H1 (cell line): ENCODE data around the gene PLPP4. TPM values are rescaled to one million over a fixed set of nuclear protein-coding genes. Genes with fewer than 3 reads are reported as not detected.

Source experiments
- CTCF ChIA-PET: fragments of 300-600 bp; sonication (Branson Sonifier 250); formaldehyde crosslinking; loops from one replicate; lab custom pipeline; 2021; ENCODE audit not compliant: partially characterized antibody; lab: Charles Lee
- POLR2A ChIA-PET: fragments of 300-600 bp; sonication (Branson Sonifier 250); formaldehyde crosslinking; loops from one replicate; lab custom pipeline; 2021; ENCODE audit warnings: inconsistent platforms; ENCODE audit not compliant: partially characterized antibody; lab: Charles Lee
- DNase-seq, 2 experiments: peaks; one replicate each; pipeline versions ENCODE4 v3.0.0 to v3.0.0-alpha.2; 2010 to 2022; ENCODE audit warnings: low spot score in 2 of 2, low read depth in 1 of 2, mixed read lengths in 1 of 2
- FAIRE-seq: peaks from 2 replicates; lab custom pipeline; 2011; peaks lifted over from hg19 to GRCh38; lab: Jason Lieb, UNC
- H2AFZ ChIP-seq: 2 replicates; pipeline ENCODE4 v1.8.1; 2012; ENCODE audit warnings: low read length, inconsistent platforms
- H2AK5ac ChIP-seq: 2 replicates; pipeline ENCODE4 v1.6.1; 2013; ENCODE audit warnings: low read depth, low read length
- H2BK120ac ChIP-seq: replicated peaks from 2 replicates; pipeline ENCODE3; 2013; ENCODE audit warnings: low read depth, low read length, inconsistent platforms
- H2BK12ac ChIP-seq: 2 replicates; pipeline ENCODE4 v1.6.1; 2013; ENCODE audit warnings: low read depth, low read length
- H2BK15ac ChIP-seq: 2 replicates; pipeline ENCODE4 v1.6.1; 2013; ENCODE audit warnings: low read length
- H2BK20ac ChIP-seq: 2 replicates; pipeline ENCODE4 v1.6.1; 2013; ENCODE audit warnings: low read length
- H2BK5ac ChIP-seq: 2 replicates; pipeline ENCODE4 v1.6.1; 2013; ENCODE audit warnings: low read depth, low read length
- H3K14ac ChIP-seq: 2 replicates; pipeline ENCODE4 v1.6.1; 2013; ENCODE audit warnings: inconsistent platforms; ENCODE audit not compliant: insufficient read length
- H3K18ac ChIP-seq: 2 replicates; pipeline ENCODE4 v1.6.1; 2013; ENCODE audit warnings: low read length; ENCODE audit errors: extremely low read depth
- H3K23ac ChIP-seq: 2 replicates; pipeline ENCODE4 v1.6.1; 2013; ENCODE audit warnings: inconsistent platforms; ENCODE audit not compliant: insufficient read length
- H3K23me2 ChIP-seq: 2 replicates; pipeline ENCODE4 v1.6.1; 2013; ENCODE audit warnings: low read depth, low read length
- H3K27ac ChIP-seq: 2 replicates; pipeline ENCODE4 v1.6.1; 2011; ENCODE audit warnings: low read depth, low read length, inconsistent platforms
- H3K27me3 ChIP-seq, 4 experiments: replicated peaks in 1 of 4; 1 replicate in 1 of 4; 2 replicates in 3 of 4; pipeline versions ENCODE4 v1.6.1 to v1.8.1; 2011 to 2013; ENCODE audit warnings: low read length in 3 of 4, mild to moderate bottlenecking in 3 of 4, inconsistent platforms in 2 of 4, mixed read lengths in 2 of 4, moderate library complexity in 1 of 4; ENCODE audit not compliant: control insufficient read depth in 3 of 4, insufficient read depth in 3 of 4; ENCODE audit errors: extremely low read depth in 1 of 4
- H3K36me3 ChIP-seq, 4 experiments: 2 replicates each; pipeline versions ENCODE4 v1.6.1 to v1.8.1; 2011 to 2013; ENCODE audit warnings: mild to moderate bottlenecking in 4 of 4, low read length in 3 of 4, moderate library complexity in 2 of 4, control low read depth in 1 of 4, inconsistent platforms in 1 of 4; ENCODE audit not compliant: insufficient read depth in 4 of 4, control insufficient read depth in 2 of 4
- H3K4ac ChIP-seq: replicated peaks from 2 replicates; pipeline ENCODE3; 2013; ENCODE audit warnings: low read length, low read depth, mixed read lengths, inconsistent platforms; ENCODE audit not compliant: insufficient read length
- H3K4me1 ChIP-seq, 4 experiments: replicated peaks in 1 of 4; 1 replicate in 1 of 4; 2 replicates in 3 of 4; pipeline versions ENCODE4 v1.6.1 to v1.8.1; 2011 to 2013; ENCODE audit warnings: low read length in 3 of 4, inconsistent platforms in 2 of 4, mixed read lengths in 1 of 4; ENCODE audit not compliant: insufficient read depth in 4 of 4, control insufficient read depth in 3 of 4
- H3K4me2 ChIP-seq, 2 experiments: 2 replicates each; pipeline versions ENCODE4 v1.6.1 to v1.8.1; 2011 to 2013; ENCODE audit warnings: low read depth in 2 of 2, low read length in 2 of 2, control low read depth in 1 of 2, inconsistent platforms in 1 of 2, mild to moderate bottlenecking in 1 of 2; ENCODE audit not compliant: insufficient read depth in 1 of 2
- H3K4me3 ChIP-seq, 4 experiments: fragments of 200-600, 300-600 bp in 1 of 4; sonication (generic), shearing (Covaris generic), sonication (Bioruptor Twin) in 1 of 4; 2 replicates each; pipeline versions ENCODE4 v1.5.1 to v1.8.1; 2011 to 2016; ENCODE audit warnings: low read length in 4 of 4, low read depth in 3 of 4, control low read depth in 2 of 4, inconsistent platforms in 2 of 4, mild to moderate bottlenecking in 2 of 4, mixed read lengths in 1 of 4, moderate library complexity in 1 of 4; ENCODE audit not compliant: insufficient read depth in 2 of 4; ENCODE audit errors: extremely low read depth in 1 of 4
- H3K56ac ChIP-seq: replicated peaks from 2 replicates; pipeline ENCODE3; 2013; ENCODE audit warnings: low read depth, mild to moderate bottlenecking, mixed read lengths, low read length, inconsistent platforms; ENCODE audit not compliant: insufficient read length
- H3K79me1 ChIP-seq: 2 replicates; pipeline ENCODE4 v1.6.1; 2013; ENCODE audit warnings: low read depth, low read length, control low read depth
- H3K79me2 ChIP-seq, 2 experiments: 2 replicates each; pipeline versions ENCODE4 v1.6.1 to v1.8.1; 2012 to 2013; ENCODE audit warnings: low read length in 2 of 2, mild to moderate bottlenecking in 2 of 2, inconsistent platforms in 1 of 2; ENCODE audit not compliant: insufficient read depth in 2 of 2, control insufficient read depth in 1 of 2
- H3K9ac ChIP-seq, 4 experiments: replicated peaks in 1 of 4; 1 replicate in 1 of 4; 2 replicates in 3 of 4; pipeline versions ENCODE4 v1.6.1 to v1.8.1; 2011 to 2013; ENCODE audit warnings: low read depth in 3 of 4, low read length in 3 of 4, control low read depth in 2 of 4, mild to moderate bottlenecking in 2 of 4, moderate library complexity in 2 of 4, inconsistent platforms in 1 of 4; ENCODE audit errors: extremely low read depth in 1 of 4
- H3K9me3 ChIP-seq, 2 experiments: 2 replicates each; pipeline versions ENCODE4 v1.6.1 to v1.8.1; 2012 to 2013; ENCODE audit warnings: mild to moderate bottlenecking in 2 of 2, moderate library complexity in 2 of 2, control low read depth in 1 of 2, inconsistent platforms in 1 of 2, low read depth in 1 of 2, low read length in 1 of 2, mixed read lengths in 1 of 2; ENCODE audit not compliant: insufficient read depth in 2 of 2
- H4K20me1 ChIP-seq, 2 experiments: replicated peaks in 1 of 2; 2 replicates each; pipeline versions ENCODE3 to v1.8.1; 2011 to 2013; ENCODE audit warnings: inconsistent platforms in 2 of 2, low read length in 2 of 2, mild to moderate bottlenecking in 1 of 2; ENCODE audit not compliant: insufficient read depth in 2 of 2, control insufficient read depth in 1 of 2
- H4K5ac ChIP-seq: 2 replicates; pipeline ENCODE4 v1.6.1; 2013; ENCODE audit warnings: low read length, low read depth, mixed read lengths, inconsistent platforms; ENCODE audit not compliant: insufficient read length
- H4K8ac ChIP-seq: 2 replicates; pipeline ENCODE4 v1.8.0; 2013; ENCODE audit warnings: mild to moderate bottlenecking, moderate library complexity, low read length, inconsistent platforms; ENCODE audit not compliant: insufficient read depth; ENCODE audit errors: extremely low read depth
- H4K91ac ChIP-seq: replicated peaks from 2 replicates; pipeline ENCODE3; 2013; ENCODE audit warnings: low read length, mixed read lengths, inconsistent platforms; ENCODE audit not compliant: insufficient read length
- BRCA1 ChIP-seq: IDR thresholded peaks from 2 replicates; pipeline ENCODE4 v1.6.1; 2012; ENCODE audit warnings: low read depth, low read length, improper control_type of control experiment
- CBX5 ChIP-seq: fragments of 300-800, 300-1000 bp; sonication (generic); IDR thresholded peaks from 2 replicates; pipeline ENCODE4 v1.7.1; 2016; ENCODE audit warnings: antibody characterized with exemption, low read length, low read depth
- GTF2F1 ChIP-seq: IDR thresholded peaks from 2 replicates; pipeline ENCODE4 v1.6.1; 2012; ENCODE audit warnings: low read depth, low read length, improper control_type of control experiment, borderline replicate concordance
- JUND ChIP-seq: IDR thresholded peaks from 2 replicates; pipeline ENCODE4 v1.6.1; 2011; ENCODE audit warnings: mild to moderate bottlenecking, improper control_type of control experiment, low read length
- PHF8 ChIP-seq: fragments of 200-600 bp; sonication (generic); conservative IDR thresholded peaks from 2 replicates; pipeline ENCODE4 v1.7.1; 2012; ENCODE audit warnings: low read depth, mild to moderate bottlenecking, inconsistent platforms, low read length, moderate library complexity
- RAD21 ChIP-seq, 2 experiments: IDR thresholded peaks in 1 of 2; conservative IDR thresholded peaks in 1 of 2; 2 replicates each; pipeline ENCODE4 v1.6.1; 2011; ENCODE audit warnings: low read depth in 2 of 2, low read length in 2 of 2, improper control_type of control experiment in 1 of 2, inconsistent platforms in 1 of 2, mild to moderate bottlenecking in 1 of 2, moderate library complexity in 1 of 2
- SIRT6 ChIP-seq: IDR thresholded peaks from one replicate; pipeline ENCODE4 v1.7.1; 2012; ENCODE audit warnings: low read length, inconsistent platforms
- SIX5 ChIP-seq: IDR thresholded peaks from 2 replicates; pipeline ENCODE4 v1.6.1; 2011; ENCODE audit warnings: mild to moderate bottlenecking, low read depth, low read length
- SUZ12 ChIP-seq: fragments of 200-600 bp; sonication (generic); IDR thresholded peaks from 2 replicates; pipeline ENCODE4 v1.6.1; 2012; ENCODE audit warnings: mild to moderate bottlenecking, inconsistent platforms, low read length, moderate library complexity, mixed read lengths
- TAF1 ChIP-seq: IDR thresholded peaks from 2 replicates; pipeline ENCODE4 v1.6.1; 2011; ENCODE audit warnings: mild to moderate bottlenecking, low read depth, low read length
- WGBS, 2 experiments: shearing (Covaris generic) in 1 of 2; methylation state at CpG; one replicate each; pipeline versions ENCODE4 v1.1.6 to v1.1.7; 2013 to 2015; ENCODE audit warnings: low lambda C conversion rate in 2 of 2, mixed read lengths in 2 of 2, inconsistent platforms in 1 of 2, low coverage in 1 of 2, missing lambda C conversion rate in 1 of 2; ENCODE audit not compliant: insufficient replicate concordance in 2 of 2, insufficient coverage in 1 of 2, insufficient read length in 1 of 2; ENCODE audit errors: extremely low coverage in 1 of 2, missing lambda C conversion rate in 1 of 2; 5-methylcytosine and 5-hydroxymethylcytosine counted together
- polyA plus RNA-seq, 7 experiments: library from polyadenylated mRNA; depleted of rRNA in 3 of 7; stranded (reverse) in 5 of 7; unstranded in 2 of 7; fragments of >200 nt in 5 of 7; fragments of 200-250 nt in 2 of 7; gene quantifications; 1 replicate in 5 of 7; 2 replicates in 1 of 7; 4 replicates in 1 of 7; pipeline versions ENCODE4 v1.2.1 to v1.2.3, GENCODE V29; 2011 to 2013; ENCODE audit warnings: missing spikeins in 2 of 7, mixed read lengths in 2 of 7
- total RNA-seq: library from RNA; stranded (reverse); fragmentation: NEBNext Ultra II Directional; extraction: Animal tissue kit (Norgen Biotek cat#: 25700); gene quantifications from 2 replicates; pipeline ENCODE4 v1.2.1, GENCODE V29; 2021
- TF ChIP-seq, protein P1 (sequence below), 3 experiments: IDR thresholded peaks; 1 replicate in 2 of 3; 2 replicates in 1 of 3; pipeline versions ENCODE4 v1.5.1 to v1.6.1; 2011; ENCODE audit warnings: low read length in 3 of 3, mild to moderate bottlenecking in 3 of 3, inconsistent platforms in 2 of 3, low read depth in 1 of 3, moderate library complexity in 1 of 3; ENCODE audit not compliant: insufficient read depth in 1 of 3; ENCODE audit errors: control extremely low read depth in 1 of 3

Gene PLPP4
- total and polyA plus RNA-seq, 2 of the 8 experiments (the other 6 are each of a cell fraction or from before 2014, with no cell fraction given), result 0.30 TPM; not detected in 1

DNA sequence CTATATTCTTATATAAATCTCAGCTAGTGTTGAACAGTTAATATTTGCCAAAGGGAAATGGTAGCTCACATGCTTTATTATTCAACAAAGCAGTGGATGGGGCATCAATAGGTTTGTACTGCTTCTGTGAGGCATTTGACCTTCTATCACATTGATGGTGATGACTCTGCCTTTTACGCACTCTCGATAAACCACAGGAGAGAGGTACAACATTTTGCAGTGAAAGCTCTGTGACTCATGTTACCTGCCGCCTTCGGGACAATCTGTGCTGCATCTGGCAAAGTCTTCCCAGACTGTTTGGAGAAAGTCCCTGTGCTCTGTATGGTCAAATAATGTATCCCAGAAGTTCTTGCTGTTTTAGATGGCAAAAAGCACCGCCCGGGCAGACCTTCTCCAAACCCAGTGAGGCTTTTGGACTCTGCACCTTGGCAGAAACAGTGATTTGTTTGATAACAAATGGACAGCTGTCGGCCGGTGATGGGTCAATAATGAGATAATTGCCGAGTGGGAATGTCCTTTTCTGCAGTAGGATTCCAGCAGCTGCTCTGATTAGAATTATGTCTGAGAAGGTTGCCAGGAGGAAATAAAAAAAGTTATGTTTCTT is 61.0 kb downstream of the PLPP4 start:
- Histone ChIP-seq H3K23me2 (no peaks in the 10 kb centered on the region), H2BK12ac (no peak overlapping the region), H3K4me3 (no peak overlapping the region), H2AFZ (no peak overlapping the region), H2BK15ac (no peak overlapping the region), H3K27me3 (no peaks in the 10 kb centered on the region), H4K5ac (no peak overlapping the region), H2BK20ac (no peak overlapping the region), H4K8ac (no peak overlapping the region), H3K14ac (no peak overlapping the region), H2AK5ac (no peak overlapping the region), H4K20me1 (no peaks in the 10 kb centered on the region), H3K56ac (no peak overlapping the region), H3K27ac (no peak overlapping the region), H3K79me2 (no peaks in the 10 kb centered on the region), H3K36me3 (no peaks in the 10 kb centered on the region), H3K23ac (no peak overlapping the region), H4K91ac (no peak overlapping the region), H3K18ac (no peak overlapping the region), H3K9ac (no peak overlapping the region), H3K4ac (no peak overlapping the region), H2BK120ac (no peak overlapping the region), H3K9me3 (no peaks in the 10 kb centered on the region), H3K4me2 (no peak overlapping the region), H3K79me1 (no peaks in the 10 kb centered on the region), H2BK5ac (no peak overlapping the region), H3K4me1 (no peaks in the 10 kb centered on the region)
- CTCF ChIA-PET, result interaction anchor here (2.3 kb wide), 1 partner anchor 95 kb away, joined by 11 read pairs; no protein-coding TSS in a partner anchor
- 86% methylated on average over 9 of the region's 9 CpGs; no CpG with 5 or more reads in 1 of the 2 experiments for WGBS, 2 experiments
- POLR2A ChIA-PET, result no interaction called here
- DNase-seq, result no peak
- FAIRE-seq, result no peak
- TF ChIP-seq RAD21 (IDR thresholded peaks at IDR 0.05 in 1 of 2, conservative IDR thresholded peaks at IDR 0.05 in 1 of 2; ENCODE audit: low read depth in 2 of 2, low read length in 2 of 2) (no peak), CBX5 (no peak), JUND (no peak), SIX5 (no peak), GTF2F1 (no peak), SIRT6 (no peak), SUZ12 (no peak), TAF1 (no peak), PHF8 (no peak), BRCA1 (no peak)
- TF ChIP-seq, protein P1, sequence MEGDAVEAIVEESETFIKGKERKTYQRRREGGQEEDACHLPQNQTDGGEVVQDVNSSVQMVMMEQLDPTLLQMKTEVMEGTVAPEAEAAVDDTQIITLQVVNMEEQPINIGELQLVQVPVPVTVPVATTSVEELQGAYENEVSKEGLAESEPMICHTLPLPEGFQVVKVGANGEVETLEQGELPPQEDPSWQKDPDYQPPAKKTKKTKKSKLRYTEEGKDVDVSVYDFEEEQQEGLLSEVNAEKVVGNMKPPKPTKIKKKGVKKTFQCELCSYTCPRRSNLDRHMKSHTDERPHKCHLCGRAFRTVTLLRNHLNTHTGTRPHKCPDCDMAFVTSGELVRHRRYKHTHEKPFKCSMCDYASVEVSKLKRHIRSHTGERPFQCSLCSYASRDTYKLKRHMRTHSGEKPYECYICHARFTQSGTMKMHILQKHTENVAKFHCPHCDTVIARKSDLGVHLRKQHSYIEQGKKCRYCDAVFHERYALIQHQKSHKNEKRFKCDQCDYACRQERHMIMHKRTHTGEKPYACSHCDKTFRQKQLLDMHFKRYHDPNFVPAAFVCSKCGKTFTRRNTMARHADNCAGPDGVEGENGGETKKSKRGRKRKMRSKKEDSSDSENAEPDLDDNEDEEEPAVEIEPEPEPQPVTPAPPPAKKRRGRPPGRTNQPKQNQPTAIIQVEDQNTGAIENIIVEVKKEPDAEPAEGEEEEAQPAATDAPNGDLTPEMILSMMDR (IDR thresholded peaks at IDR 0.05; ENCODE audit: control extremely low read depth in 1 of 3, insufficient read depth in 1 of 3, low read depth in 1 of 3, low read length in 3 of 3), result no peak
